PC-9 (cell line): ENCODE results near the gene LYZL2.

Source experiments
- EZH2 ChIP-seq: fragments of 200-600 bp; sonication (generic); IDR thresholded peaks from 2 replicates; pipeline ENCODE4 v1.8.0; 2017; ENCODE audit warnings: antibody characterized with exemption, low read depth
- TF ChIP-seq, protein P1 (sequence below): fragments of 200-600 bp; sonication (generic); conservative IDR thresholded peaks from 2 replicates; pipeline ENCODE4 v1.6.1; 2017; ENCODE audit warnings: mixed run types, antibody characterized with exemption, mild to moderate bottlenecking, moderate library complexity

DNA sequence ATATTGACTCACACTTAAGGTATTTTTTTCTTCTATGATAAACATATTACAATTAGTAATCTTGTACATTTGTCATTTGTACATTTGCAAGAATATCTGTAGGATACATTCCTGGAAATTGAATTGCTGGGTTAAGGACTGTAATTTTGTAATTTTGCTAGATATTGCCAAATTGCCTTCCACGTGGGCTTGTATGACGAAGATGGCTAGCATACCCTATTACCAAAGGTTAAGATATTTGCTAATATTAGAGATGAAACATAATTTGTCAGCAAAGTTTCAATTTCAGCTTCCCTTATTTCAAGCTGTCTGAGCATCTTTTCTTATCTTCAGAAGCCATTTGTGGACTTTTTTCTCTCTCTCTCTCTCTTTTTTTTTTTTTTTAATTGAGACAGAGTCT lies 1.0 kb upstream of the LYZL2 start:
- TF ChIP-seq, protein P1, sequence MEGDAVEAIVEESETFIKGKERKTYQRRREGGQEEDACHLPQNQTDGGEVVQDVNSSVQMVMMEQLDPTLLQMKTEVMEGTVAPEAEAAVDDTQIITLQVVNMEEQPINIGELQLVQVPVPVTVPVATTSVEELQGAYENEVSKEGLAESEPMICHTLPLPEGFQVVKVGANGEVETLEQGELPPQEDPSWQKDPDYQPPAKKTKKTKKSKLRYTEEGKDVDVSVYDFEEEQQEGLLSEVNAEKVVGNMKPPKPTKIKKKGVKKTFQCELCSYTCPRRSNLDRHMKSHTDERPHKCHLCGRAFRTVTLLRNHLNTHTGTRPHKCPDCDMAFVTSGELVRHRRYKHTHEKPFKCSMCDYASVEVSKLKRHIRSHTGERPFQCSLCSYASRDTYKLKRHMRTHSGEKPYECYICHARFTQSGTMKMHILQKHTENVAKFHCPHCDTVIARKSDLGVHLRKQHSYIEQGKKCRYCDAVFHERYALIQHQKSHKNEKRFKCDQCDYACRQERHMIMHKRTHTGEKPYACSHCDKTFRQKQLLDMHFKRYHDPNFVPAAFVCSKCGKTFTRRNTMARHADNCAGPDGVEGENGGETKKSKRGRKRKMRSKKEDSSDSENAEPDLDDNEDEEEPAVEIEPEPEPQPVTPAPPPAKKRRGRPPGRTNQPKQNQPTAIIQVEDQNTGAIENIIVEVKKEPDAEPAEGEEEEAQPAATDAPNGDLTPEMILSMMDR = no peak
- TF ChIP-seq EZH2 = no peak
